Measurements from ENCODE around the gene RAPGEF6.

Gene RAPGEF6

DNA sequence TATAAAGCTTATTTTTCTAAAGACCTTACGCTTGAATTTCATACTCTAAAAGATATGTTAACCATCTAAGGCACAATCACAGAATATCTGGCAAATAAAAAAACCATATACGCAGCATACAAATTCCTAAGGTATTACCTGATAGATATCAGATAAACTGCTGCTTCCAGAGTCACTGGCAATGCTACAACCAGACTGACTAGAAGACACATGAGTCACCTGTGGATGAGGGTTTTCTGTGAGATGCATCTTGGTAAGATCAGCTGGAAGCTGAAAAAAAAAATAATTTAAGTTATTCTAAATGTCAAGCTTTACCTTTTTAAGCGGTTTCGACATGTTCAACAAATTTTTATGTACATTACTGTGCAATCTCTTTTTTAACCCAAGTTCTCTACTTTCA is 113.8 kb downstream of the RAPGEF6 start:
- no peak overlapping the region for H3K4me3 ChIP-seq (ENCODE audit: low read depth, low read length)
- no peak for DNase-seq (ENCODE audit: low read depth)
- no peak for TF ChIP-seq CTCF (IDR thresholded peaks at IDR 0.05; ENCODE audit: control insufficient read depth, extremely low read depth, insufficient read depth)

GRCh38 chr5:131515348-131515747 is 119.7 kb downstream of the RAPGEF6 start:
- no peak overlapping the region for H3K4me3 ChIP-seq (ENCODE audit: low read depth, low read length)
- DNase-seq (ENCODE audit: low read depth): no peak
- TF ChIP-seq CTCF (IDR thresholded peaks at IDR 0.05; ENCODE audit: control insufficient read depth, extremely low read depth, insufficient read depth): no peak

GRCh38 chr5:131514316-131515283 is 120.4 kb downstream of the RAPGEF6 start:
- TF ChIP-seq CTCF (IDR thresholded peaks at IDR 0.05; ENCODE audit: control insufficient read depth, extremely low read depth, insufficient read depth): no peak
- H3K4me3 ChIP-seq (ENCODE audit: low read depth, low read length): no peak overlapping the region
- no peak for DNase-seq (ENCODE audit: low read depth)

DNA sequence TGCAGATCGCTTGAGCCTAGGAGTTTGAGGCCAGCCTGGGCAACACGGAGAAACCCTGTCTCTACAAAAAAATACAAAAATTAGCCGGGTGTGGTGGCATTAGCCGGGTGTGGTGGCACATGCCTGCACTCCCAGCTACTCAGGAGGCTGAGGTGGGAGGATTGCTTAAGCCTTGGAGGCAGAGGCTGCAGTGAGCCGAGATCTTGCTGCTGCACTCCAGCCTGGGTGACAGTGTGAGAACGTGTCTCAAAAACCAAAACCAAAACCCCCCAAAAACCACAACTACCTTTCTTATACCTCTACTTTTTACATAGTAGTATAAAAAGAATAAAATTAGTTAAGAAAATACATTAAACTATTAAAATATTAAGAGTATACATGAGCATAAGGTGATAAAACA is 121.2 kb downstream of the RAPGEF6 start:
- no peak for TF ChIP-seq CTCF (IDR thresholded peaks at IDR 0.05; ENCODE audit: control insufficient read depth, extremely low read depth, insufficient read depth)
- no peak overlapping the region for H3K4me3 ChIP-seq (ENCODE audit: low read depth, low read length)
- no peak for DNase-seq (ENCODE audit: low read depth)

GRCh38 chr5:131511934-131512333 is 123.1 kb downstream of the RAPGEF6 start:
- TF ChIP-seq CTCF (IDR thresholded peaks at IDR 0.05; ENCODE audit: control insufficient read depth, extremely low read depth, insufficient read depth): no peak
- no peak overlapping the region for H3K4me3 ChIP-seq (ENCODE audit: low read depth, low read length)
- DNase-seq (ENCODE audit: low read depth): no peak

DNA sequence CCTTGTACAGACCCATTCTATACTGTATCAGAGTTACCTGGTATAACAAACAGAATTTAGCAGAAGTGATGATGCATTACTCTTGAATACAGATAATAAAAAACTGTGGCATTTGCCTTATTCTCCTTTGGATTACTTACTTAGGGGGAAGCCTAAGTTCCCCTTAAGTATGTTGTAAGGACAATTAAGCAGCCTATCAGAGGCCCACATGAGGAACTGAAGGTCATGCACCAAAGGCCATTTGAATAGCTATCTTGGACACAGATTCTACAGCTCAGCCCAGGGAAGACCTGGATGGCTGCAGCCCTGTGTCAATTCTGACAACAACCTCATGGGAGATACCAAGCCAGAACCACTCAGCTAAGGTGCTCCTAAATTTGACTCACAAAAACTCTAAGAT is 125.2 kb downstream of the RAPGEF6 start:
- no peak overlapping the region for H3K4me3 ChIP-seq (ENCODE audit: low read depth, low read length)
- DNase-seq (ENCODE audit: low read depth): no peak
- TF ChIP-seq CTCF (IDR thresholded peaks at IDR 0.05; ENCODE audit: control insufficient read depth, extremely low read depth, insufficient read depth): no peak

Data from LNCaP clone FGC (cell line).